A549 (cell line): ENCODE measurements around the gene ATP2A2. TPM values are rescaled to one million over a fixed set of nuclear protein-coding genes. Genes with fewer than 3 reads are reported as not detected.

Experiments used
- ATAC-seq, 2 experiments: fragments of 200-7000 bp in 1 of 2; fragments of >200 bp in 1 of 2; cut with Nextera tagmentation in 1 of 2; cut with Tn5 transposase in 1 of 2; 3 replicates each; pipeline versions ENCODE4 v1.8.0 to v1.9.1; 2018 to 2020; ENCODE audit warnings: mild to moderate bottlenecking in 1 of 2, moderate library complexity in 1 of 2
- CTCF ChIA-PET: fragments of 300-600 bp; sonication (Branson Sonifier 250); formaldehyde crosslinking; extraction: SDS; loops from one replicate; lab custom pipeline; 2021; ENCODE audit warnings: antibody characterized with exemption, inconsistent platforms; lab: Yijun Ruan, JAX
- POLR2A ChIA-PET: fragments of 350-600 bp; formaldehyde crosslinking; extraction: SDS; loops from one replicate; lab custom pipeline; 2021; ENCODE audit warnings: antibody characterized with exemption, inconsistent platforms; lab: Yijun Ruan, JAX
- DNase-seq, 2 experiments: peaks; one replicate each; pipeline versions ENCODE4 v3.0.0 to v3.0.0-alpha.2; 2011 to 2016; ENCODE audit warnings: low read depth in 1 of 2, low spot score in 1 of 2
- FAIRE-seq: peaks from 2 replicates; lab custom pipeline; 2011; peaks lifted over from hg19 to GRCh38; lab: Jason Lieb, UNC
- H3K27ac ChIP-seq, 2 experiments: fragments of >200 bp; sonication (Bioruptor Twin); formaldehyde crosslinking; 3 replicates each; pipeline ENCODE4 v1.5.1; 2016 to 2017
- H3K4me1 ChIP-seq: fragments of >200 bp; sonication (Bioruptor Twin); formaldehyde crosslinking; 3 replicates; pipeline ENCODE4 v1.6.1; 2016
- H3K4me2 ChIP-seq: fragments of >200 bp; sonication (Bioruptor Twin); formaldehyde crosslinking; 3 replicates; pipeline ENCODE4 v1.6.1; 2016
- H3K4me3 ChIP-seq: fragments of >200 bp; sonication (Bioruptor Twin); formaldehyde crosslinking; 3 replicates; pipeline ENCODE4 v1.5.1; 2016
- H3K9me3 ChIP-seq: fragments of >200 bp; sonication (Bioruptor Twin); formaldehyde crosslinking; 3 replicates; pipeline ENCODE4 v1.6.1; 2016
- BCL3 ChIP-seq: fragments of >200 bp; sonication (Bioruptor Twin); formaldehyde crosslinking; IDR thresholded peaks from 3 replicates; pipeline ENCODE4 v1.6.1; 2016
- BHLHE40 ChIP-seq: IDR thresholded peaks from 2 replicates; pipeline ENCODE4 v1.6.1; 2012; ENCODE audit warnings: low read depth, low read length, inconsistent platforms
- CBX8 ChIP-seq: fragments of 200-600 bp; sonication (generic); IDR thresholded peaks from 2 replicates; pipeline ENCODE4 v1.6.1; 2016
- EHF ChIP-seq: fragments of 250-450 bp; sonication (Bioruptor Pico); IDR thresholded peaks from 2 replicates; pipeline ENCODE4 v1.5.0; 2020; ENCODE audit warnings: mild to moderate bottlenecking
- ELK1 ChIP-seq: fragments of 150-350 bp; IDR thresholded peaks from 2 replicates; pipeline ENCODE4 v1.6.1; 2014; ENCODE audit warnings: low read depth, mild to moderate bottlenecking, low read length
- EP300 ChIP-seq, 2 experiments: fragments of >200 bp; sonication (Bioruptor Twin); formaldehyde crosslinking; IDR thresholded peaks; 2 replicates in 1 of 2; 3 replicates in 1 of 2; pipeline ENCODE4 v1.6.1; 2016 to 2017
- ESRRA ChIP-seq: fragments of 150-350 bp; IDR thresholded peaks from 2 replicates; pipeline ENCODE4 v1.6.1; 2014; ENCODE audit warnings: mild to moderate bottlenecking, low read length, borderline replicate concordance
- FOSB ChIP-seq: fragments of 250-450 bp; sonication (Bioruptor Pico); IDR thresholded peaks from 2 replicates; pipeline ENCODE4 v1.5.0; 2020; ENCODE audit warnings: mild to moderate bottlenecking, moderate library complexity
- FOSL2 ChIP-seq, 2 experiments: fragments of 450-650 bp in 1 of 2; fragments of >200 bp in 1 of 2; sonication (Bioruptor Twin) in 1 of 2; formaldehyde crosslinking; IDR thresholded peaks; 2 replicates each; pipeline versions ENCODE4 v1.5.0 to v1.6.1; 2016 to 2020; ENCODE audit warnings: mild to moderate bottlenecking in 1 of 2, moderate library complexity in 1 of 2
- HES2 ChIP-seq: fragments of >200 bp; sonication (Bioruptor Twin); formaldehyde crosslinking; IDR thresholded peaks from 2 replicates; pipeline ENCODE4 v1.6.1; 2016
- HEYL ChIP-seq: fragments of 250-450 bp; sonication (Bioruptor Pico); IDR thresholded peaks from 2 replicates; pipeline ENCODE4 v1.8.0; 2021; ENCODE audit warnings: mild to moderate bottlenecking, moderate library complexity
- HMGXB4 ChIP-seq: fragments of 250-450 bp; sonication (Bioruptor Pico); IDR thresholded peaks from 2 replicates; pipeline ENCODE4 v1.5.0; 2021; ENCODE audit warnings: mild to moderate bottlenecking, moderate library complexity, borderline replicate concordance
- HOXA7 ChIP-seq: fragments of 250-450 bp; sonication (Bioruptor Pico); IDR thresholded peaks from 2 replicates; pipeline ENCODE4 v1.5.0; 2020; ENCODE audit warnings: mild to moderate bottlenecking, moderate library complexity
- HOXB5 ChIP-seq: fragments of 250-450 bp; sonication (Bioruptor Pico); IDR thresholded peaks from 2 replicates; pipeline ENCODE4 v1.5.0; 2020; ENCODE audit warnings: mild to moderate bottlenecking, moderate library complexity
- KDM1A ChIP-seq: fragments of 200-600 bp; sonication (generic); IDR thresholded peaks from 2 replicates; pipeline ENCODE4 v1.6.1; 2016; ENCODE audit warnings: low read depth, mild to moderate bottlenecking
- MAX ChIP-seq: IDR thresholded peaks from 2 replicates; pipeline ENCODE4 v1.6.1; 2012
- NPAS2 ChIP-seq: fragments of 250-450 bp; sonication (Bioruptor Pico); IDR thresholded peaks from 2 replicates; pipeline ENCODE4 v1.8.0; 2022; ENCODE audit warnings: mild to moderate bottlenecking, moderate library complexity, borderline replicate concordance
- NR3C1 ChIP-seq: fragments of >200 bp; sonication (Bioruptor Twin); formaldehyde crosslinking; IDR thresholded peaks from 3 replicates; pipeline ENCODE4 v1.6.1; 2017
- PHF8 ChIP-seq: fragments of 200-600 bp; sonication (generic); IDR thresholded peaks from 2 replicates; pipeline ENCODE4 v1.6.1; 2016; ENCODE audit warnings: low read depth, mild to moderate bottlenecking, antibody characterized with exemption, moderate library complexity, borderline replicate concordance
- POLR2A ChIP-seq: IDR thresholded peaks from 2 replicates; pipeline ENCODE4 v1.6.1; 2012; ENCODE audit warnings: mild to moderate bottlenecking, low read length
- POLR2AphosphoS2 ChIP-seq: conservative IDR thresholded peaks from 2 replicates; pipeline ENCODE4 v1.6.1; 2012; ENCODE audit warnings: low read length, improper control_type of control experiment, inconsistent platforms
- REST ChIP-seq: fragments of 200-600 bp; sonication (generic); IDR thresholded peaks from 2 replicates; pipeline ENCODE4 v1.6.1; 2016; ENCODE audit warnings: antibody characterized with exemption, mild to moderate bottlenecking, moderate library complexity
- SMC3 ChIP-seq: fragments of >200 bp; sonication (Bioruptor Twin); formaldehyde crosslinking; IDR thresholded peaks from 3 replicates; pipeline ENCODE4 v1.6.1; 2018; ENCODE audit warnings: inconsistent platforms
- TFCP2L1 ChIP-seq: fragments of 250-450 bp; sonication (Bioruptor Pico); IDR thresholded peaks from 2 replicates; pipeline ENCODE4 v1.5.0; 2021; ENCODE audit warnings: mild to moderate bottlenecking
- USF2 ChIP-seq: fragments of 450-650 bp; IDR thresholded peaks from 2 replicates; pipeline ENCODE4 v1.6.1; 2014; ENCODE audit warnings: antibody characterized with exemption
- WGBS: methylation state at CpG from one replicate; pipeline ENCODE4 v1.1.6; 2017; ENCODE audit errors: missing lambda C conversion rate; 5-methylcytosine and 5-hydroxymethylcytosine counted together
- polyA plus RNA-seq, 4 experiments: library from polyadenylated mRNA; depleted of rRNA in 3 of 4; stranded (reverse); fragments of >200 nt; fragmentation: RNase III in 1 of 4; extraction: RNeasy Plus Mini Kit Qiagen cat#74134 plus additional on column Dnase treatment in 1 of 4; gene quantifications; 2 replicates in 3 of 4; 3 replicates in 1 of 4; pipeline ENCODE4 v1.2.3, GENCODE V29; 2011 to 2017

ATP2A2 gene
- polyA plus RNA-seq, 2 of the 4 experiments (the other 2 are of a cell fraction): 342 to 415 TPM

GRCh38 chr12:110235383-110235782 is 45.7 kb upstream of the ATP2A2 start:
- ATAC-seq: no peak
- CTCF ChIA-PET: no interaction called here

GRCh38 chr12:110243227-110243626 is 37.8 kb upstream of the ATP2A2 start:
- WGBS: 96% methylated on average over 5 of the region's 5 CpGs
- 0 out of 3 replicates have a peak, but pooled peaks cover 2% of the 10 kb centered on the region for H3K9me3 ChIP-seq
- ATAC-seq: no peak
- FAIRE-seq: no peak
- no peak overlapping the region for H3K4me2 ChIP-seq
- no peak overlapping the region for H3K4me3 ChIP-seq
- ChIA-PET CTCF (interaction anchor here (0.6 to 13.6 kb wide), 2 partner anchors 16 to 45 kb away, joined by 3 to 100 read pairs; no protein-coding TSS in a partner anchor), POLR2A (no interaction called here)
- TF ChIP-seq ELK1 (no peak), POLR2AphosphoS2 (no peak), KDM1A (no peak), SMC3 (no peak), HOXA7 (CRISPR knock-in tag) (no peak), MAX (no peak), USF2 (no peak), FOSB (CRISPR knock-in tag) (no peak), BHLHE40 (no peak), ESRRA (no peak), HMGXB4 (CRISPR knock-in tag) (no peak)
- H3K27ac ChIP-seq: peak overlapping the region in 1 of 2 experiments; percentile 55; a peak in 3 of 6 replicates
- H3K4me1 ChIP-seq: peaks cover 48% of the 10 kb centered on the region
- DNase-seq: no peak

More at GRCh38 chr12:110235383-110235782, 45.7 kb upstream of the ATP2A2 start:
- H3K27ac ChIP-seq: peak overlapping the region; percentile 71 to 72
- H3K4me3 ChIP-seq: no peak overlapping the region
- H3K9me3 ChIP-seq: no peaks in the 10 kb centered on the region
- H3K4me1 ChIP-seq: peaks cover 59% of the 10 kb centered on the region
- DNase-seq (no peak), FAIRE-seq (peak; percentile 88)
- WGBS: 98% methylated on average over 1 of the region's 1 CpG
- TF ChIP-seq FOSL2 (IDR thresholded peaks at IDR 0.05) (no peak), FOSL2 (CRISPR knock-in tag; IDR thresholded peaks at IDR 0.05) (0 out of 2 replicates have a peak, but pooled peaks have one; percentile 22), FOSB (CRISPR knock-in tag) (no peak)
- H3K4me2 ChIP-seq: peak overlapping the region; percentile 64
- POLR2A ChIA-PET: no interaction called here

- ChIA-PET POLR2A (interaction anchor here (0.6 to 1.7 kb wide), 2 partner anchors 36 to 145 kb away, joined by 5 to 6 read pairs; no protein-coding TSS in a partner anchor), CTCF (interaction anchor here (0.6 to 13.6 kb wide), 4 partner anchors 17 to 114 kb away, joined by 3 to 100 read pairs (median 4); no protein-coding TSS in a partner anchor)
- H3K9me3 ChIP-seq: 0 out of 3 replicates have a peak, but pooled peaks cover 2% of the 10 kb centered on the region
- H3K4me3 ChIP-seq: no peak overlapping the region
- H3K27ac ChIP-seq: peak overlapping the region; percentile 96 to 97
- DNase-seq (no peak), ATAC-seq (no peak), FAIRE-seq (no peak)
- peaks cover 59% of the 10 kb centered on the region for H3K4me1 ChIP-seq
- H3K4me2 ChIP-seq: no peak overlapping the region
- WGBS: 92% methylated on average over 12 of the region's 12 CpGs
- TF ChIP-seq PHF8 (no peak), BCL3 (no peak), HEYL (CRISPR knock-in tag) (no peak), HOXA7 (CRISPR knock-in tag) (no peak), EHF (CRISPR knock-in tag) (no peak), HES2 (no peak), POLR2A (no peak), TFCP2L1 (CRISPR knock-in tag) (no peak), CBX8 (no peak), NR3C1 (no peak), NPAS2 (CRISPR knock-in tag) (no peak), BHLHE40 (no peak), FOSB (CRISPR knock-in tag) (no peak), REST (no peak), EP300 (IDR thresholded peaks at IDR 0.05) (no peak), HOXB5 (CRISPR knock-in tag) (no peak)
These were observed 36.7 kb upstream of the ATP2A2 start for GRCh38 chr12:110244372-110244771.
